MM.1S (cell line): ENCODE results near the gene OR8G5.
A peak's percentile ranks its signal among the peaks of the same experiment; 100 is the strongest.

Experiments used
- DNase-seq: peaks from one replicate; pipeline ENCODE4 v3.0.0-alpha.2; 2015
- H2AFZ ChIP-seq: fragments of 300-600 bp; sonication (generic); 2 replicates; pipeline ENCODE4 v1.6.0; 2016; ENCODE audit warnings: antibody characterized with exemption, low read length
- H3F3A ChIP-seq: fragments of 300-600 bp; sonication (generic); 2 replicates; pipeline ENCODE4 v1.6.1; 2016; ENCODE audit warnings: mild to moderate bottlenecking, antibody characterized with exemption, low read length, moderate library complexity, mixed read lengths; ENCODE audit not compliant: insufficient read depth
- H3K27ac ChIP-seq: fragments of 300-600 bp; sonication (generic); 2 replicates; pipeline ENCODE4 v1.5.1; 2016; ENCODE audit warnings: mild to moderate bottlenecking, low read length
- H3K27me3 ChIP-seq: fragments of 300-600 bp; sonication (generic); replicated peaks from 2 replicates; pipeline ENCODE4 v1.6.0; 2016; ENCODE audit warnings: low read length; ENCODE audit not compliant: insufficient read depth
- H3K36me3 ChIP-seq: fragments of 300-600 bp; sonication (generic); replicated peaks from 2 replicates; pipeline ENCODE4 v1.6.1; 2016; ENCODE audit warnings: mild to moderate bottlenecking, low read length, mixed read lengths; ENCODE audit not compliant: insufficient read depth
- H3K4me1 ChIP-seq: fragments of 300-600 bp; sonication (generic); 2 replicates; pipeline ENCODE4 v1.6.1; 2016; ENCODE audit warnings: low read length, mixed read lengths
- H3K4me2 ChIP-seq: fragments of 300-600 bp; sonication (generic); 2 replicates; pipeline ENCODE4 v1.6.0; 2016; ENCODE audit warnings: low read depth, low read length
- H3K4me3 ChIP-seq: fragments of 300-600 bp; sonication (generic); 2 replicates; pipeline ENCODE4 v1.5.1; 2016; ENCODE audit warnings: low read length, mixed read lengths
- H3K79me2 ChIP-seq: fragments of 300-600 bp; sonication (generic); 2 replicates; pipeline ENCODE4 v1.6.1; 2016; ENCODE audit warnings: mixed run types, low read length, mixed read lengths
- H3K9ac ChIP-seq: fragments of 300-600 bp; sonication (generic); 2 replicates; pipeline ENCODE4 v1.6.1; 2016; ENCODE audit warnings: low read length, mixed read lengths
- H3K9me2 ChIP-seq: fragments of 300-600 bp; sonication (generic); replicated peaks from 2 replicates; pipeline ENCODE4 v1.6.1; 2016; ENCODE audit warnings: mild to moderate bottlenecking, low read length, mixed read lengths; ENCODE audit not compliant: insufficient read depth
- H3K9me3 ChIP-seq: fragments of 300-600 bp; sonication (generic); replicated peaks from 2 replicates; pipeline ENCODE4 v1.6.1; 2016; ENCODE audit warnings: mild to moderate bottlenecking, low read length, mixed read lengths; ENCODE audit not compliant: insufficient read depth
- H4K20me1 ChIP-seq: fragments of 300-600 bp; sonication (generic); 2 replicates; pipeline ENCODE4 v1.6.1; 2016; ENCODE audit warnings: mild to moderate bottlenecking, low read length, moderate library complexity, mixed read lengths; ENCODE audit not compliant: insufficient read depth
- CTCF ChIP-seq: fragments of 300-600 bp; sonication (generic); IDR thresholded peaks from 2 replicates; pipeline ENCODE4 v1.5.1; 2016; ENCODE audit warnings: antibody characterized with exemption, low read length, mixed read lengths
- EZH2 ChIP-seq: fragments of 300-600 bp; sonication (generic); optimal IDR thresholded peaks from 2 replicates; pipeline ENCODE3; 2017; ENCODE audit warnings: low read depth, mild to moderate bottlenecking, antibody characterized with exemption, low read length, mixed read lengths
- EZH2phosphoT487 ChIP-seq: fragments of 300-600 bp; sonication (generic); IDR thresholded peaks from 2 replicates; pipeline ENCODE4 v1.6.1; 2018; ENCODE audit warnings: antibody characterized with exemption, low read length

OR8G5 gene

GRCh38 chr11:124277804-124278203 is 21.6 kb downstream of the OR8G5 start:
- no peaks in the 10 kb centered on the region for H3K27me3 ChIP-seq
- H3K4me2 ChIP-seq = no peak overlapping the region
- DNase-seq = no peak
- no peaks in the 10 kb centered on the region for H3K4me1 ChIP-seq
- no peak overlapping the region for H3K9ac ChIP-seq
- H3K9me3 ChIP-seq = no peaks in the 10 kb centered on the region
- no peaks in the 10 kb centered on the region for H3K79me2 ChIP-seq
- H3K9me2 ChIP-seq = no peaks in the 10 kb centered on the region
- H3K36me3 ChIP-seq = no peaks in the 10 kb centered on the region
- no peak overlapping the region for H2AFZ ChIP-seq
- H3F3A ChIP-seq = no peaks in the 10 kb centered on the region
- H3K27ac ChIP-seq = no peak overlapping the region
- TF ChIP-seq CTCF (0 out of 2 replicates have a peak, but pooled peaks have one; percentile 7), EZH2phosphoT487 (no peak), EZH2 (no peak)
- no peak overlapping the region for H3K4me3 ChIP-seq
- no peaks in the 10 kb centered on the region for H4K20me1 ChIP-seq

- Histone ChIP-seq H3K36me3 (no peaks in the 10 kb centered on the region), H3K4me3 (no peak overlapping the region)
- TF ChIP-seq EZH2 (no peak), CTCF (no peak), EZH2phosphoT487 (no peak)
Measured at GRCh38 chr11:124278261-124278660, 22.1 kb downstream of the OR8G5 start.

GRCh38 chr11:124285610-124286344 is 29.6 kb downstream of the OR8G5 start:
- Histone ChIP-seq H3K9me3 (no peaks in the 10 kb centered on the region), H3K4me3 (no peak overlapping the region), H3K9ac (no peak overlapping the region), H3F3A (no peaks in the 10 kb centered on the region), H4K20me1 (no peaks in the 10 kb centered on the region), H3K27me3 (no peaks in the 10 kb centered on the region), H3K79me2 (no peaks in the 10 kb centered on the region), H3K27ac (no peak overlapping the region), H3K9me2 (no peaks in the 10 kb centered on the region), H3K36me3 (no peaks in the 10 kb centered on the region), H3K4me2 (no peak overlapping the region), H3K4me1 (no peaks in the 10 kb centered on the region), H2AFZ (no peak overlapping the region)
- no peak for TF ChIP-seq EZH2phosphoT487
- no peak for TF ChIP-seq EZH2
- TF ChIP-seq CTCF = no peak
- DNase-seq = no peak

More at GRCh38 chr11:124278261-124278660, 22.1 kb downstream of the OR8G5 start:
- H3K4me2 ChIP-seq = no peak overlapping the region
- no peak overlapping the region for H3K9ac ChIP-seq
- H2AFZ ChIP-seq = no peak overlapping the region
- H4K20me1 ChIP-seq = no peaks in the 10 kb centered on the region
- DNase-seq = no peak
- H3K27ac ChIP-seq = no peak overlapping the region
- no peaks in the 10 kb centered on the region for H3K79me2 ChIP-seq
- H3K9me2 ChIP-seq = no peaks in the 10 kb centered on the region
- H3K9me3 ChIP-seq = no peaks in the 10 kb centered on the region
- no peaks in the 10 kb centered on the region for H3K4me1 ChIP-seq
- H3F3A ChIP-seq = no peaks in the 10 kb centered on the region
- no peaks in the 10 kb centered on the region for H3K27me3 ChIP-seq
